ENCODE results near the gene SLC34A2.

DNA sequence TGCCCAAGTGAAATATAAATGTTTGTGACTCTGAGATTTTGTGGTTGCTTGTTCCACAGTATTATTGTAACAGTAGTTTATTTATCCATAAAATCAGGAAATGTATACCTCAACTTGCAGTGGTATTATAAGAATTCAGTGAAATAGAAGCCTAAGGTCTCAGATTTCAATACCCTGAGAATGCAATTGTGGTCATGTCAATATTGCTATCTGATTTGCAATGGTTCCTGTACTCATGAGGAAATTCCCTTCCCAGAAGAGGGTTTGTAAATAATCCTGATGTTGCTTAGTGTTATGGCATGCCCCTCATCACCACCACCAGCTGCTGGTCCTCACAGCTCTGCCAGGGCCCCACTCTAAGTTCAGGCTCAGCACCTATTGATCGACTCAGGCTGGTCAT is 67.8 kb downstream of the SLC34A2 start:
- TF ChIP-seq, protein P1, sequence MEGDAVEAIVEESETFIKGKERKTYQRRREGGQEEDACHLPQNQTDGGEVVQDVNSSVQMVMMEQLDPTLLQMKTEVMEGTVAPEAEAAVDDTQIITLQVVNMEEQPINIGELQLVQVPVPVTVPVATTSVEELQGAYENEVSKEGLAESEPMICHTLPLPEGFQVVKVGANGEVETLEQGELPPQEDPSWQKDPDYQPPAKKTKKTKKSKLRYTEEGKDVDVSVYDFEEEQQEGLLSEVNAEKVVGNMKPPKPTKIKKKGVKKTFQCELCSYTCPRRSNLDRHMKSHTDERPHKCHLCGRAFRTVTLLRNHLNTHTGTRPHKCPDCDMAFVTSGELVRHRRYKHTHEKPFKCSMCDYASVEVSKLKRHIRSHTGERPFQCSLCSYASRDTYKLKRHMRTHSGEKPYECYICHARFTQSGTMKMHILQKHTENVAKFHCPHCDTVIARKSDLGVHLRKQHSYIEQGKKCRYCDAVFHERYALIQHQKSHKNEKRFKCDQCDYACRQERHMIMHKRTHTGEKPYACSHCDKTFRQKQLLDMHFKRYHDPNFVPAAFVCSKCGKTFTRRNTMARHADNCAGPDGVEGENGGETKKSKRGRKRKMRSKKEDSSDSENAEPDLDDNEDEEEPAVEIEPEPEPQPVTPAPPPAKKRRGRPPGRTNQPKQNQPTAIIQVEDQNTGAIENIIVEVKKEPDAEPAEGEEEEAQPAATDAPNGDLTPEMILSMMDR (IDR thresholded peaks at IDR 0.05; ENCODE audit: low read length), result no peak
- no peak for TF ChIP-seq EZH2 (optimal IDR thresholded peaks at IDR 0.05; ENCODE audit: low read depth, low read length)

Data from MM.1S (cell line).